ENCODE measurements around the gene LMAN1L.

LMAN1L gene

DNA sequence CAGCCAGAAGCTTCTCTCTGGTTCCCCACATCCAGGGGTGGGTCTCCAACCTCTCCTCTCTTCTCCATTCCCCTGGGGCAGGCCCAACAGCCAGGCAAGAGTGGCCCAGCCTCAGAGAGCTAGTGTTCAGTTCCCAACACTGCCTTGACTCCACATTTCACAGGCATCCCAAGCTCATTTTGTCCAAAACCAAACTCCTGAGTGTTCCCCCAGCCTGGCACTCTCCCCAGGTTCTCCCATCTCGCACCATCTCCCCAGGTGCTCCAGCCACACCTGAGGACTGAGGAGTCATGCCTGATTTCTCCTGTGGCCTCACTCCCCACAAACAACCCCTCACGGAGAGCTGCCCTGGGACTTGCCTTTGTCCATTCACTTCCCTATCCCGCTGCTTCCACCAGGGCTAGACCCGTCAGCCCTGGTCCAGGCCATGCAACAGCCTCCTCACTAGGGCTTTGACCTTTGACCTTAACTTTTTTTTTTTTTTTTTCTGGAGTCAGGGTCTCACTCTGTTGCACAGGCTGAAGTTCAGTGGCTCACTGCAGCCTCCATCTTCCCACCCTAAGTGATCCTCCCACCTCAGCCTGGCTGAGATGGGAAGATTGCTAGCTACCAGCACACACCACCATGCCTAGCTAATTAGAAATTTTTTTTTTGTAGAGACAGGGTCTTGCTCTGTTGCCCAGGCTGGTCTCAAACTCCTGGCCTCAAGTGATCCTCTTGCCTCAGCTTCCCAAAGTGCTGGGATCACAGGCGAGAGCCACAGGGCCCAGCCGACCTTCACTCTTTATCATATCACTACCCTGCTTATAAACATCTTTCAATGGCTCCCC lies 34.7 kb upstream of the LMAN1L start:
- no peak overlapping the region for H3K27ac ChIP-seq
- TF ChIP-seq ZFX (IDR thresholded peaks at IDR 0.05; ENCODE audit: borderline replicate concordance), result no peak
- TF ChIP-seq, protein P1, sequence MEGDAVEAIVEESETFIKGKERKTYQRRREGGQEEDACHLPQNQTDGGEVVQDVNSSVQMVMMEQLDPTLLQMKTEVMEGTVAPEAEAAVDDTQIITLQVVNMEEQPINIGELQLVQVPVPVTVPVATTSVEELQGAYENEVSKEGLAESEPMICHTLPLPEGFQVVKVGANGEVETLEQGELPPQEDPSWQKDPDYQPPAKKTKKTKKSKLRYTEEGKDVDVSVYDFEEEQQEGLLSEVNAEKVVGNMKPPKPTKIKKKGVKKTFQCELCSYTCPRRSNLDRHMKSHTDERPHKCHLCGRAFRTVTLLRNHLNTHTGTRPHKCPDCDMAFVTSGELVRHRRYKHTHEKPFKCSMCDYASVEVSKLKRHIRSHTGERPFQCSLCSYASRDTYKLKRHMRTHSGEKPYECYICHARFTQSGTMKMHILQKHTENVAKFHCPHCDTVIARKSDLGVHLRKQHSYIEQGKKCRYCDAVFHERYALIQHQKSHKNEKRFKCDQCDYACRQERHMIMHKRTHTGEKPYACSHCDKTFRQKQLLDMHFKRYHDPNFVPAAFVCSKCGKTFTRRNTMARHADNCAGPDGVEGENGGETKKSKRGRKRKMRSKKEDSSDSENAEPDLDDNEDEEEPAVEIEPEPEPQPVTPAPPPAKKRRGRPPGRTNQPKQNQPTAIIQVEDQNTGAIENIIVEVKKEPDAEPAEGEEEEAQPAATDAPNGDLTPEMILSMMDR (IDR thresholded peaks at IDR 0.05), result no peak

DNA sequence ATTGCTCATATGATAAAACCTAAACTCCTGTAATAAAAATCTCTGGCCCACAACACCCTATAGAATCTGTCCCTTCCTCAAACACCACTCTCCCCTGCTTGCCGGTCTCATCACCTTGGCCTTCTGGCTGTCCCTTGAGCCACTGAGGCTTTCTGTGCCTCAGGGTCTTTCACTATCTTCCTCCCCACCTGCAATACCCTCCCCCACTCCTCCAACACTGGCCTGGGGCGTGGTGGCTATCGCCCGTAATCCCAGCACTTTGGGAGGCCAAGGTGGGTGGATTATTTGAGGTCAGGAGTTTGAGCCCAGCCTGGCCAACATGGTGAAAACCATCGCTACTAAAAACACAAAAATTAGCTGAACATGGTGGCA lies 34.0 kb upstream of the LMAN1L start:
- TF ChIP-seq, protein P1 (IDR thresholded peaks at IDR 0.05), result no peak
- no peak for TF ChIP-seq ZFX (IDR thresholded peaks at IDR 0.05; ENCODE audit: borderline replicate concordance)
- H3K27ac ChIP-seq, result no peak overlapping the region

DNA sequence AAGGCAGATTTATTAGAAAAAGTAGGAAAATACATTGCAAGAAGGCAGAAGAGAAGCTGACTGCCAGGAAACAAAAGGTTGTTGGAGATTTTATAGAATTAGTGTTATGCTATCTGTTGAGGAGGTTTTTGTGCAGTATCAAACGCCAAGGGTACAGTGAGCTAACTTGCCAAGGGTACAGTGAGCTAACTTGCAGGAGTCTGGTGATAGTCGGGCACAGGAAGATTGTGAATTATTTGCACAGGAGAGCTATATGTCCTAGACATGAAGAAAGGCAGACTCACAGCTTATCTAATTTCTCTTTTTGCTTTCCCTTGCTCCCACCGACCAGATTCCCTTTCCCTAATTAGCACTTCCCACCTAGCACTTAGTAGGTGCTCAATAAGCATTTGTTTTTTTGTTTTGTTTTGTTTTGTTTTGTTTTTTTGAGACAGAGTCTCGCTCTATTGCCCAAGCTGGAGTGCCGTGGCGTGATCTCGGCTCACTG lies 33.4 kb upstream of the LMAN1L start:
- no peak overlapping the region for H3K27ac ChIP-seq
- no peak for TF ChIP-seq ZFX (IDR thresholded peaks at IDR 0.05; ENCODE audit: borderline replicate concordance)
- TF ChIP-seq, protein P1 (IDR thresholded peaks at IDR 0.05), result no peak

DNA sequence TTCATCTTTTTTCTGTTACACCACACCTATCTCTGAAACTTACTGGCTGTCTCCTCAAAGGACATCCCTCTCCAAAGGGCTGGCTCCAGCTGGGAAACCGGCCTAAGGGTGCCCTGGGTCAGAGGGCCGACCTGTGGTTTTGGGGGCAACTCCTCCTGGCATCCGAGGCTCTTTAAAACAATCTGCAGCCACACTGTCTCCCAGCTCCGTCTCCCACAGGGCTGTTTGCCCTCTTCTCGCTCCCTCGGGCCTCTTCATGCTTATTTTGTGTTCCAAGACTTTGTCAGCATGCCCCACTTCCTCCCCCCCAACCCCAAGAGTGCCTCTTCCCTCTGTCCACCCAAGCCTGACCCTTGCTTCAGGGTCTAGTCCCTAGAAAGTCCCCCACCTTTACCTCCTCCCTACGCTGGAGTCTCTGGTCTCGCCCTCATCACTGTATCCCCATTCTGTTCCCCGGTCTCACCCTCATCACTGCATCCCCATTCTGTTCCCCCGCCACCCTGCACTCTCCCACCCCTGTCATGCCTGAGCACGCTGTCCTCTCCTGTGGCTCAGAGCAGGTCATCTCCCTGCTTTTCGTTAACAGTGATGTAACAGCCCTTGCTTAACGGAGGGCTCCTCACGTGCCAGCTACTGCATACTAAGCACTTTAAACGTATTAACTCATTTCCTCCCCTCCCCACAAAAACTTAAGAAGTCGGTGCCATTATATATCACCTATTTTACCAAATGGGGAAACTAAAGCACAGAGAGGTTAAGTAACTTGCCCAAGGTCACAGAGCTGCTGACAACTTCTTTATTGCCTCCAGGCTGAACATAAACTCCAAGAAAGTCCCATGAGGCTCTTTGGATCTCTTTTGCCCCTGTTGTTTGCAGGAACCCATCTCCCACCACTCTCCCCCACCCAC lies 31.9 kb upstream of the LMAN1L start:
- peak overlapping the region; percentile 79 for H3K27ac ChIP-seq
- no peak for TF ChIP-seq ZFX (IDR thresholded peaks at IDR 0.05; ENCODE audit: borderline replicate concordance)
- TF ChIP-seq, protein P1 (IDR thresholded peaks at IDR 0.05), result no peak

DNA sequence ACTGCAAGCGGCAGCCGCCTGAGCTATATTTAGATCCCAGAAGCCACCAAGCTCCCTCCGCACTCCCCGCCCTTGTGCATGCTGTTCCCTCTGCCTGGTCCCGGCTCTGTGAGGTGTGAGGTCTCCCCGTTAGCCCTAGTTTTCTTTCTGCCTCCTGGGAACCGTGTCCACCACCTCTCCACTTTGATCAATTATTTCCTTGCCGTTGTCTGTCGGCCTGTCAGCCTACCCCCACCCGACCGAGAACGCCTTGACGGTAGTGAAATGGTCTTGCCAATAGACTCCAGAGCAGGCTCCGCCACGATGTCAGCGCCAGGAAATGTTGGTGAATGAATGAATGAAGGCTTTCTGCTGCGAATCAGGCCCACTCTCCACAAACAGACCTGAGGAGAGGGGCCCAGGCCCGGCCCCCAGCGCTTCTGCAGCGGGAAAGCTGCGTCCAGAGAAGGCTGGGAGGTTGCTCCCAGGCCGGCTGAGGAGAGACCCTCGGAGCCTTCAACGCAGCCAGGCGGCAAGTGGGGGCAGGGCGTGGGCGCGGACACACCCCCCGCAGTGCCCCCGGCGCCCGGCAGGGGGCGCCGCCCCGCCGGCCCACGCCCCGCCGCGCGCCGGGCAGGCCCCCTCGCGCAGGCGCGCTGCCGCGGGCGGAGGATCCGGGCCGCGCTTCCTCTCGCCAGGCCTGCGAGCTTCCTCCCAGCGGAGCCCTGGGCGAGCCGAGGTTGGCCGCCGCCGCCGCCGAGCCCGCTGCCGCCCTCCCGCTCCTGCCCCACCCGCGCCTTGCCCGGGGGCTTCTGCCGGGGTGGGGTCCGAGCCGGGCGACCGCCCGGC lies 31.0 kb upstream of the LMAN1L start, which contains the start of gene CSK:
Gene CSK, plus strand, starts transcription at position 650 of the 828 bp plus-strand sequence. CDS start 16,218 bp downstream, outside the sequence.
- H3K27ac ChIP-seq, result peak within 1 kb of the TSS; percentile 79
- TF ChIP-seq, protein P1 (IDR thresholded peaks at IDR 0.05), result peak; percentile 98
- no peak for TF ChIP-seq ZFX (IDR thresholded peaks at IDR 0.05; ENCODE audit: borderline replicate concordance)

DNA sequence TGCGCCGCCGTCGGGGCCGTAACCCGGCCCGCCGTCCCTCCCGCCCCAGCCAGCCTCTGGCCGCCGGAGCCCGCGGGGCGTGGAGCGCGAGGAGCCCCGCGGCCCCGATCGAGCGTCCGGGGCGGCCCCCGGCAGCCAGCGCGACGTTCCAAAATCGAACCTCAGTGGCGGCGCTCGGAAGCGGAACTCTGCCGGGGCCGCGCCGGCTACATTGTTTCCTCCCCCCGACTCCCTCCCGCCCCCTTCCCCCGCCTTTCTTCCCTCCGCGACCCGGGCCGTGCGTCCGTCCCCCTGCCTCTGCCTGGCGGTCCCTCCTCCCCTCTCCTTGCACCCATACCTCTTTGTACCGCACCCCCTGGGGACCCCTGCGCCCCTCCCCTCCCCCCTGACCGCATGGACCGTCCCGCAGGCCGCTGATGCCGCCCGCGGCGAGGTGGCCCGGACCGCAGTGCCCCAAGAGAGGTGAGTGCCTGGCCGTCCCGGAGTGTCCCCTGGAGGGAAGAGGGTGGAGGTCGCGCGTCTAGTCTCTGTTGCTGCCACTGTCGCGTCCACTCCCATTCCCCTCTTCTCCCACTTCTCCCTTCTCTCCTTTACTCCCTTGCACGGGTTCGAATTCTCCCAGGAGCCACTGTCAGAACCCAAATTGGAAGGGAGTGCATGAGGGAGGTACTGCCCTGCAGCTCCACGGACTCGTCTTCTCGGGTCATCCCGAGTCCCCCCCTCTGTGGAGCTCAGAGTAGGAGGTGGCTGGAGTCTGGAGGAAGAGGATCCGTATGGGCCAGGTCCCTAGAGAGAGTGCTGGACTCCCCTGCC lies 30.2 kb upstream of the LMAN1L start:
- TF ChIP-seq, protein P1 (IDR thresholded peaks at IDR 0.05), result no peak
- TF ChIP-seq ZFX (IDR thresholded peaks at IDR 0.05; ENCODE audit: borderline replicate concordance), result no peak
- peak overlapping the region; percentile 79 for H3K27ac ChIP-seq
